HuH-7.5 (cell line): ENCODE results near the gene HAND2.

ENCODE experiments used
- DNase-seq: peaks from one replicate; pipeline ENCODE4 v3.0.0; 2011; ENCODE audit warnings: low spot score

The HAND2 gene

GRCh38 chr4:173535957-173536356, 5.9 kb upstream of the HAND2 start:
- DNase-seq, result no peak

- DNase-seq, result no peak
Observed at GRCh38 chr4:173535165-173535902, 5.3 kb upstream of the HAND2 start.

GRCh38 chr4:173534434-173534833, 4.4 kb upstream of the HAND2 start:
- DNase-seq, result no peak

- DNase-seq, result no peak
Observed at GRCh38 chr4:173532725-173533511, 2.9 kb upstream of the HAND2 start.

GRCh38 chr4:173531086-173531965, 1.3 kb upstream of the HAND2 start:
- DNase-seq, result peak; percentile 3

- DNase-seq, result peak; percentile 2
Observed at GRCh38 chr4:173530326-173531085, 477 bp upstream of the HAND2 start.

GRCh38 chr4:173528378-173529321, 1.4 kb downstream of the HAND2 start:
- peak; percentile 5 for DNase-seq

GRCh38 chr4:173527103-173527891, 2.7 kb downstream of the HAND2 start:
- peak; percentile 1 for DNase-seq

GRCh38 chr4:173526724-173527102, 3.3 kb downstream of the HAND2 start:
- DNase-seq, result peak; percentile 2

- peak; percentile 3 for DNase-seq
Observed at GRCh38 chr4:173526027-173526482, 4.0 kb downstream of the HAND2 start.

GRCh38 chr4:173525118-173526011, 4.7 kb downstream of the HAND2 start:
- peak; percentile 6 for DNase-seq

GRCh38 chr4:173524218-173525117, 5.6 kb downstream of the HAND2 start:
- no peak for DNase-seq

- no peak for DNase-seq
Observed at GRCh38 chr4:173522951-173523395, 7.1 kb downstream of the HAND2 start.

- peak; percentile 72 for DNase-seq
Observed at GRCh38 chr4:173522160-173522950, 7.7 kb downstream of the HAND2 start.

- no peak for DNase-seq
Observed at GRCh38 chr4:173521467-173522159, 8.4 kb downstream of the HAND2 start.

GRCh38 chr4:173520921-173521466, 9.0 kb downstream of the HAND2 start:
- DNase-seq, result no peak
